GM12878 (cell line): ENCODE data around the gene MYO7A. TPM values are rescaled to one million over a fixed set of nuclear protein-coding genes. Genes with fewer than 3 reads are reported as not detected.

Experiments used
- ATAC-seq: fragments of 200-7000 bp; cut with Tn5 transposase; 3 replicates; pipeline ENCODE4 v1.9.1; 2020; ENCODE audit warnings: mild to moderate bottlenecking, moderate library complexity
- BruUV-seq: library from RNA; stranded (reverse); fragments of 400-500 nt; replicated peaks from 2 replicates; lab custom pipeline; 2021; lab: Mats Ljungman, UMichigan
- CTCF ChIA-PET: fragments of 300-600 bp; sonication (Branson Sonifier 250); formaldehyde crosslinking; extraction: SDS; loops from one replicate; lab custom pipeline; 2021; ENCODE audit warnings: inconsistent platforms; lab: Yijun Ruan, JAX
- POLR2A ChIA-PET: fragments of 350-600 bp; formaldehyde crosslinking; extraction: SDS; loops from one replicate; lab custom pipeline; 2021; ENCODE audit warnings: inconsistent platforms; lab: Charles Lee
- RAD21 ChIA-PET: fragments of 300-600 bp; sonication (Branson Sonifier 250); formaldehyde crosslinking; loops from one replicate; lab custom pipeline; 2023; ENCODE audit warnings: antibody characterized with exemption; ENCODE audit not compliant: unreplicated experiment; lab: Charles Lee
- SMC1A ChIA-PET: fragments of 300-600 bp; sonication (Branson Sonifier 250); formaldehyde crosslinking; loops from one replicate; lab custom pipeline; 2023; ENCODE audit not compliant: unreplicated experiment, uncharacterized antibody; lab: Charles Lee
- DNase-seq: peaks from one replicate; pipeline ENCODE4 v3.0.0-alpha.2; 2011; ENCODE audit warnings: low read depth, low spot score
- FAIRE-seq: peaks from 3 replicates; lab custom pipeline; 2011; peaks lifted over from hg19 to GRCh38; lab: Jason Lieb, UNC
- H2AFZ ChIP-seq: 2 replicates; pipeline ENCODE4 v1.6.0; 2011; ENCODE audit warnings: low read depth, low read length, control low read depth; ENCODE audit not compliant: control insufficient read depth
- H3K27ac ChIP-seq: 2 replicates; pipeline ENCODE4 v1.5.1; 2011; ENCODE audit warnings: control low read depth; ENCODE audit not compliant: control insufficient read depth, insufficient read depth
- H3K27me3 ChIP-seq, 2 experiments: replicated peaks in 1 of 2; 2 replicates each; pipeline versions ENCODE4 v1.6.0 to v1.6.1; 2011; ENCODE audit warnings: low read length in 1 of 2; ENCODE audit not compliant: control insufficient read depth in 2 of 2, insufficient read depth in 2 of 2
- H3K36me3 ChIP-seq, 2 experiments: 2 replicates each; pipeline ENCODE4 v1.5.1; 2011; ENCODE audit warnings: low read length in 1 of 2; ENCODE audit not compliant: control insufficient read depth in 2 of 2, insufficient read depth in 2 of 2
- H3K4me1 ChIP-seq: 2 replicates; pipeline ENCODE4 v1.6.1; 2011; ENCODE audit warnings: mild to moderate bottlenecking, low read length, moderate library complexity, mixed read lengths; ENCODE audit not compliant: control insufficient read depth, insufficient read depth
- H3K4me2 ChIP-seq: 2 replicates; pipeline ENCODE4 v1.6.0; 2011; ENCODE audit warnings: control low read depth; ENCODE audit not compliant: control insufficient read depth, insufficient read depth
- H3K4me3 ChIP-seq: fragments of 200-600 bp; sonication (generic); 2 replicates; pipeline ENCODE4 v1.5.1; 2016
- H3K79me2 ChIP-seq: 2 replicates; pipeline ENCODE4 v1.6.0; 2011; ENCODE audit warnings: low read length; ENCODE audit not compliant: control insufficient read depth, insufficient read depth
- H3K9ac ChIP-seq: 2 replicates; pipeline ENCODE4 v1.8.0; 2011; ENCODE audit warnings: low read length, control low read depth, mixed read lengths; ENCODE audit not compliant: control insufficient read depth, insufficient read depth
- H3K9me3 ChIP-seq: replicated peaks from 3 replicates; pipeline ENCODE4 v1.5.1; 2011; ENCODE audit warnings: mild to moderate bottlenecking, low read length; ENCODE audit not compliant: control insufficient read depth, insufficient read depth
- H4K20me1 ChIP-seq: 2 replicates; pipeline ENCODE4 v1.6.0; 2011; ENCODE audit not compliant: control insufficient read depth, insufficient read depth
- GATAD2B ChIP-seq: fragments of 450-650 bp; conservative IDR thresholded peaks from 2 replicates; pipeline ENCODE4 v1.6.1; 2017; ENCODE audit warnings: low read depth, mild to moderate bottlenecking, moderate library complexity
- HDAC2 ChIP-seq: fragments of 200-600 bp; sonication (generic); IDR thresholded peaks from 2 replicates; pipeline ENCODE4 v1.6.1; 2017
- KDM1A ChIP-seq: fragments of 200-600 bp; sonication (generic); IDR thresholded peaks from 2 replicates; pipeline ENCODE4 v1.6.1; 2016; ENCODE audit warnings: borderline replicate concordance
- MYB ChIP-seq: fragments of 150-350 bp; IDR thresholded peaks from 2 replicates; pipeline ENCODE4 v1.6.1; 2014; ENCODE audit warnings: mild to moderate bottlenecking, low read depth, low read length, borderline replicate concordance
- NFYA ChIP-seq: IDR thresholded peaks from 2 replicates; pipeline ENCODE4 v1.6.1; 2011; ENCODE audit warnings: low read depth, mild to moderate bottlenecking, low read length, improper control_type of control experiment, borderline replicate concordance
- SIN3A ChIP-seq: IDR thresholded peaks from 2 replicates; pipeline ENCODE4 v1.6.1; 2012; ENCODE audit warnings: low read depth, low read length, improper control_type of control experiment
- TCF12 ChIP-seq: IDR thresholded peaks from 2 replicates; pipeline ENCODE4 v1.6.1; 2011; ENCODE audit warnings: low read depth, mild to moderate bottlenecking, low read length
- ZBED1 ChIP-seq: IDR thresholded peaks from 2 replicates; pipeline ENCODE4 v1.6.1; 2016; ENCODE audit warnings: borderline replicate concordance
- WGBS: methylation state at CpG from one replicate; pipeline ENCODE4 v1.1.6; 2016; ENCODE audit warnings: low lambda C conversion rate; ENCODE audit not compliant: insufficient replicate concordance, insufficient coverage; ENCODE audit errors: missing lambda C conversion rate; 5-methylcytosine and 5-hydroxymethylcytosine counted together
- in situ Hi-C: fragments of 300-500 bp; cut with MboI; formaldehyde crosslinking; loops from 9 replicates; pipeline ENCODE4 v1.14.3; 2018; ENCODE audit warnings: mixed read lengths
- intact Hi-C: fragments of 100-400 bp; cut with micrococcal nuclease; formaldehyde crosslinking; loops from one replicate; pipeline ENCODE4 v1.14.2; 2022; ENCODE audit not compliant: unreplicated experiment
- polyA plus RNA-seq, 11 experiments: library from polyadenylated mRNA; depleted of rRNA in 4 of 11; unstranded in 6 of 11; stranded (reverse) in 5 of 11; fragments of >200 nt; fragmentation: Nextera tagmentation in 4 of 11; fragmentation: Illumina TruSeq in 1 of 11; extraction: Ambion mirVana in 4 of 11; extraction: Trizol in 1 of 11; gene quantifications; 1 replicate in 1 of 11; 2 replicates in 10 of 11; pipeline versions ENCODE4 v1.2.1 to v1.2.3, GENCODE V29; 2011 to 2016; ENCODE audit warnings: inconsistent platforms in 2 of 11, missing spikeins in 2 of 11, low read depth in 1 of 11
- total RNA-seq, 4 experiments: library from RNA; depleted of rRNA in 3 of 4; stranded (reverse); fragments of >200 nt in 3 of 4; fragmentation: Illumina TruSeq in 1 of 4; extraction: Trizol in 1 of 4; gene quantifications; 2 replicates each; pipeline versions ENCODE4 v1.2.1 to v1.2.3, GENCODE V29; 2013 to 2021

MYO7A gene
- total and polyA plus RNA-seq, 10 of the 15 experiments (the other 5 are each of a cell fraction or from before 2014, with no cell fraction given) = 0.01 to 0.21 (median 0.04) TPM; not detected in 6

DNA sequence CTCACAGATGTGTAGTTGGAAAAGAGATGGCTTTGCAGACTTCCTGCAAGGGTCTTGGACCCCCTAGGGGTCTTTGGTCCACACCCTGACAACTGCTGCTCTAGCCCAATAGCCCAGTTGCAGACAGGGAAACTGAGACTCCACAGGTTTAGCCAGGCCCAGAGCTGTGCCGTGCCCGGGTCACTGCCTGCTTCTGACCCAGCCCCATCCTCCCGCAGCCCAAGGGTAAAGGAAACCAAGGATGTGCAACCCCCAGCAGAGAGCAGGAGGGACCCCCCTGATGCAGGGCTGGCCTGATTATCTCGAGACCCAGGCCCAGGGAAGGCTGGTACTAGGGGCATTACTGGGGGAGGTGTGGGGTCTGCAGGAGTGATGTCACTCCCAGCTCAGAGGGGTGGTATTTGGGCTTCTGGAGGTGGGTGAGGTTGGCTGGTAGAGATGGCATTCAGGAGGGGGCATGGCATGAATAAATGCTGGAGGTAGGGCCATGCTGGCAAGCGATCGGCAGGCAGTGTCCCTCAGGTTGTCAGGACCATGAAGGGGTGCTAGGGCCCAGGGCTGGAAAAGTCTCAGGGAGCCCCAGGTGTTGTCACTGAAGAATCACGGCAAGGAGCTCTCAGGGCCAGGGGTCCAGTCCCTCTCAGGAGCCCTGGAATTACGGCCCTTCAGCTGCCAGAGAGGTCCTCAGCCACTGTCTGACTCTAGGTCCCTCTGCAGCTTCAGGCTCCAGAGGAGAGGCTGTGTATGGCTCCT lies 21.1 kb downstream of the MYO7A start:
- Histone ChIP-seq H3K9me3 (no peaks in the 10 kb centered on the region), H3K4me3 (no peak overlapping the region), H3K4me1 (no peaks in the 10 kb centered on the region; the same call in 1 of the 2 replicates), H3K36me3 (no peaks in the 10 kb centered on the region), H3K4me2 (no peak overlapping the region), H2AFZ (no peak overlapping the region), H3K79me2 (no peaks in the 10 kb centered on the region), H3K27me3 (peaks cover 2 to 4% of the 10 kb centered on the region in 2 experiments; a peak in 2 of 4 replicates), H4K20me1 (no peaks in the 10 kb centered on the region), H3K9ac (no peak overlapping the region), H3K27ac (no peak overlapping the region)
- no peak for FAIRE-seq
- ChIA-PET RAD21 (no interaction called here), POLR2A (no interaction called here), SMC1A (no interaction called here), CTCF (no interaction called here)
- no peak for ATAC-seq
- DNase-seq = no peak
- BruUV-seq = no TSS peak
- intact Hi-C loops = no loop called here
- TF ChIP-seq KDM1A (no peak), SIN3A (no peak), TCF12 (no peak), ZBED1 (no peak), GATAD2B (no peak), NFYA (no peak), MYB (no peak), HDAC2 (no peak)
- in situ Hi-C loops = no loop called here
- 56% methylated on average over 6 of the region's 8 CpGs for WGBS
